SK-N-MC (cell line): ENCODE measurements around the gene PPP1R12B.
"Not testable (repeated sequence)": the region's sequence is repeated elsewhere in the genome, so short reads cannot be mapped to it uniquely, and the experiment has no call there.

ENCODE experiments used
- EZH2 ChIP-seq: fragments of 200-600 bp; sonication (generic); IDR thresholded peaks from one replicate; pipeline ENCODE4 v1.6.1; 2017; ENCODE audit warnings: antibody characterized with exemption
- FOXP2 ChIP-seq: optimal IDR thresholded peaks from 2 replicates; pipeline ENCODE3; 2011; ENCODE audit warnings: mild to moderate bottlenecking, moderate library complexity; ENCODE audit not compliant: insufficient read depth; ENCODE audit errors: extremely low read length, control extremely low read depth
- POLR2AphosphoS5 ChIP-seq: IDR thresholded peaks from 2 replicates; pipeline ENCODE4 v1.6.1; 2012; ENCODE audit warnings: mild to moderate bottlenecking, low read depth, low read length, borderline replicate concordance

GRCh38 chr1:202531812-202532616 is 183.5 kb downstream of the PPP1R12B start:
- not testable (repeated sequence) for TF ChIP-seq POLR2AphosphoS5, EZH2, FOXP2
